Right lobe of liver (tissue), 6 donors: ENCODE data around the gene TSPAN1. TPM values are rescaled to one million over a fixed set of nuclear protein-coding genes. Genes with fewer than 3 reads are reported as not detected.

Experiments
- ATAC-seq, 4 donors: fragments of 200-7000 bp; cut with Tn5 transposase; one replicate each; pipeline ENCODE4 v1.9.1; 2020; ENCODE audit warnings: mild to moderate bottlenecking in 4 of 4, moderate library complexity in 4 of 4
- DNase-seq, 3 donors: peaks; one replicate each; pipeline ENCODE4 v3.0.0-alpha.2; 2020
- H3K27ac ChIP-seq, 3 donors: fragments of 200-600 bp; one replicate each; pipeline ENCODE4 v1.8.0; 2022
- H3K27me3 ChIP-seq, 2 donors: fragments of 200-600 bp; one replicate each; pipeline ENCODE4 v1.8.0; 2022
- H3K36me3 ChIP-seq, 4 donors: fragments of 200-600 bp; sonication (generic) in 1 of 4; one replicate each; pipeline versions ENCODE4 v1.5.1 to v1.8.0; 2017 to 2022; ENCODE audit warnings: control low read depth in 1 of 4
- H3K4me1 ChIP-seq, 4 donors: fragments of 200-600 bp; sonication (generic) in 1 of 4; one replicate each; pipeline versions ENCODE4 v1.5.1 to v1.8.0; 2017 to 2022; ENCODE audit warnings: control low read depth in 1 of 4
- H3K4me3 ChIP-seq, 3 donors: fragments of 200-600 bp; one replicate each; pipeline ENCODE4 v1.8.0; 2022
- H3K9me3 ChIP-seq, 4 donors: fragments of 200-600 bp; sonication (generic) in 1 of 4; one replicate each; pipeline versions ENCODE4 v1.5.1 to v1.8.0; 2017 to 2022; ENCODE audit warnings: control low read depth in 1 of 4
- POLR2A ChIP-seq: fragments of 450-650 bp; IDR thresholded peaks from one replicate; pipeline ENCODE4 v1.6.1; 2017; ENCODE audit warnings: antibody characterized with exemption, mild to moderate bottlenecking
- WGBS: methylation state at CpG from one replicate; pipeline ENCODE4 v1.1.6; 2018; ENCODE audit warnings: low coverage, low lambda C conversion rate; ENCODE audit not compliant: insufficient coverage; ENCODE audit errors: missing lambda C conversion rate; 5-methylcytosine and 5-hydroxymethylcytosine counted together
- intact Hi-C, 2 donors: fragments of 100-400 bp; cut with DNase I; formaldehyde crosslinking; loops; one replicate each; pipeline versions ENCODE4 v1.11.2 to v1.14.1; 2022
- total RNA-seq, 6 experiments: library from RNA; depleted of rRNA in 2 of 6; stranded (reverse); fragments of >200 nt in 2 of 6; fragmentation: NEBNext Ultra II Directional in 3 of 6; extraction: Animal tissue kit (Norgen Biotek cat#: 25700) in 3 of 6; gene quantifications; one replicate each; pipeline versions ENCODE4 v1.1.0 to v1.2.4, GENCODE V29; 2016 to 2023
- TF ChIP-seq, protein P1 (sequence below), 4 donors: fragments of 200-600 bp in 3 of 4; fragments of 450-650 bp in 1 of 4; IDR thresholded peaks; one replicate each; pipeline versions ENCODE4 v1.5.1 to v1.8.0; 2016 to 2022; ENCODE audit warnings: antibody characterized with exemption in 4 of 4, mild to moderate bottlenecking in 2 of 4
- donor health status: DM: no; HTN: yes; CAD: no.
- donor health status: DM: no; HTN: no; CAD: no.
- donor health status: DM: no; HTN: no; CAD: no.
- donor health status: DM: no; HTN: yes; CAD: no.
- donor health status: DM: no; HTN: yes; CAD: no.

TSPAN1 gene
- total RNA-seq, 6 experiments from 2014 or later: 2.6 to 6.3 (median 3.6) TPM

DNA sequence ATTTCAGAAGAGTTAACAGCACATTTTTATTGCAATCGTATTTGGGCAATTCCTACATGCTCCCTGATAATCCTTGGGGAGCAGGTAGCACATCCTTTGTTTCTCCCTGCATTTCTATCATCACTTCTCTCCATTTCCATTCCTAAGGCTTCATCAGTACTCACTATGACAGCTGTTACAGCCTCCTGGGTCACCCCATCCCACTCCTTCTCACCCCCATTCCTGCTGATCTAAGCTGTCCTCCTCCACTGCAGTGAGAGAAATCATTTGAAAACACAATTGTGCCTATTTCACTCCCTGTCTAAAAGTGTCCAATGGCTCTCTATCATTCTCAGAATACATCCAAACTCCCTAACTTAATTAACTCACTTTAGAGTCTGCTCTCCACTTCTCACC lies 17.0 kb upstream of the TSPAN1 start:
- no peak for DNase-seq
- Histone ChIP-seq H3K4me3 (no peak overlapping the region), H3K27ac (no peak overlapping the region), H3K9me3 (no peaks in the 10 kb centered on the region), H3K36me3 (no peaks in the 10 kb centered on the region), H3K4me1 (no peaks in the 10 kb centered on the region), H3K27me3 (no peaks in the 10 kb centered on the region)
- WGBS: 80% methylated on average over 1 of the region's 1 CpG
- no peak for ATAC-seq
- intact Hi-C loops: no loop called here
- TF ChIP-seq, protein P1, sequence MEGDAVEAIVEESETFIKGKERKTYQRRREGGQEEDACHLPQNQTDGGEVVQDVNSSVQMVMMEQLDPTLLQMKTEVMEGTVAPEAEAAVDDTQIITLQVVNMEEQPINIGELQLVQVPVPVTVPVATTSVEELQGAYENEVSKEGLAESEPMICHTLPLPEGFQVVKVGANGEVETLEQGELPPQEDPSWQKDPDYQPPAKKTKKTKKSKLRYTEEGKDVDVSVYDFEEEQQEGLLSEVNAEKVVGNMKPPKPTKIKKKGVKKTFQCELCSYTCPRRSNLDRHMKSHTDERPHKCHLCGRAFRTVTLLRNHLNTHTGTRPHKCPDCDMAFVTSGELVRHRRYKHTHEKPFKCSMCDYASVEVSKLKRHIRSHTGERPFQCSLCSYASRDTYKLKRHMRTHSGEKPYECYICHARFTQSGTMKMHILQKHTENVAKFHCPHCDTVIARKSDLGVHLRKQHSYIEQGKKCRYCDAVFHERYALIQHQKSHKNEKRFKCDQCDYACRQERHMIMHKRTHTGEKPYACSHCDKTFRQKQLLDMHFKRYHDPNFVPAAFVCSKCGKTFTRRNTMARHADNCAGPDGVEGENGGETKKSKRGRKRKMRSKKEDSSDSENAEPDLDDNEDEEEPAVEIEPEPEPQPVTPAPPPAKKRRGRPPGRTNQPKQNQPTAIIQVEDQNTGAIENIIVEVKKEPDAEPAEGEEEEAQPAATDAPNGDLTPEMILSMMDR (IDR thresholded peaks at IDR 0.05): no peak
- TF ChIP-seq POLR2A: no peak

- Histone ChIP-seq H3K27ac (no peak overlapping the region), H3K9me3 (no peaks in the 10 kb centered on the region), H3K4me1 (no peaks in the 10 kb centered on the region), H3K27me3 (no peaks in the 10 kb centered on the region), H3K36me3 (no peaks in the 10 kb centered on the region), H3K4me3 (no peak overlapping the region)
- 83% methylated on average over 10 of the region's 13 CpGs for WGBS
- no peak for ATAC-seq
- intact Hi-C loops: no loop called here
- DNase-seq: no peak
- TF ChIP-seq, protein P1 (IDR thresholded peaks at IDR 0.05): no peak
- TF ChIP-seq POLR2A: no peak
These were observed 16.3 kb upstream of the TSPAN1 start for GRCh38 chr1:46158312-46159281.

GRCh38 chr1:46159516-46159915 lies 15.4 kb upstream of the TSPAN1 start:
- Histone ChIP-seq H3K27me3 (no peaks in the 10 kb centered on the region), H3K9me3 (no peaks in the 10 kb centered on the region), H3K4me1 (no peaks in the 10 kb centered on the region), H3K27ac (no peak overlapping the region), H3K4me3 (no peak overlapping the region), H3K36me3 (no peaks in the 10 kb centered on the region)
- ATAC-seq (no peak), DNase-seq (no peak)
- intact Hi-C loops: no loop called here
- 60% methylated on average over 3 of the region's 3 CpGs for WGBS
- no peak for TF ChIP-seq POLR2A
- TF ChIP-seq, protein P1 (IDR thresholded peaks at IDR 0.05): no peak

DNA sequence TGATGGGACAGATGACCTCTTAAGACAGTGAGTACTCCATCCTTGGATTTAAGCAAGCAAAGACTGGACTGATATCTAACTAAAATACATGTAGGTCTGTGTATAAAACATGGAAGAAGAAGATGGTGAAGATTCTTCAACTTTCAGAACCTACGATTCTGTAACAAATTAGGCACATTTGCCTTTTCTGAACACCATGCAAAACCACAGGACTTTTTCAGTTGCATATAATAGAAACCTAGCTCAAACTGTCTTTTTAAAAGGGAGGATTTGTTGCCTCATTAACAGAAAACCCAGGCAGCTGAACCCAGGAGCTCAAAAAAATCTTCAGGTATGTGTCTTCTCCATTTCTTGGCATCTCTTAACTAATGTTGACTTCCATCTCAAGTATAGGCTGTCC lies 14.7 kb upstream of the TSPAN1 start:
- DNase-seq: no peak
- Histone ChIP-seq H3K4me1 (no peaks in the 10 kb centered on the region), H3K36me3 (no peaks in the 10 kb centered on the region), H3K9me3 (no peaks in the 10 kb centered on the region), H3K27me3 (no peaks in the 10 kb centered on the region), H3K27ac (no peak overlapping the region), H3K4me3 (no peak overlapping the region)
- intact Hi-C loops: no loop called here
- TF ChIP-seq, protein P1 (IDR thresholded peaks at IDR 0.05): no peak
- no peak for ATAC-seq
- 82% methylated on average over 1 of the region's 1 CpG for WGBS
